H1 (cell line): ENCODE measurements around the gene XAGE3. TPM values are rescaled to one million over a fixed set of nuclear protein-coding genes. Genes with fewer than 3 reads are reported as not detected.
"Not testable (repeated sequence)": the region's sequence is repeated elsewhere in the genome, so short reads cannot be mapped to it uniquely, and the experiment has no call there.

Experiments used
- CTCF ChIA-PET: fragments of 300-600 bp; sonication (Branson Sonifier 250); formaldehyde crosslinking; loops from one replicate; lab custom pipeline; 2021; ENCODE audit not compliant: partially characterized antibody; lab: Charles Lee
- POLR2A ChIA-PET: fragments of 300-600 bp; sonication (Branson Sonifier 250); formaldehyde crosslinking; loops from one replicate; lab custom pipeline; 2021; ENCODE audit warnings: inconsistent platforms; ENCODE audit not compliant: partially characterized antibody; lab: Charles Lee
- DNase-seq, 2 experiments: peaks; one replicate each; pipeline versions ENCODE4 v3.0.0 to v3.0.0-alpha.2; 2010 to 2022; ENCODE audit warnings: low spot score in 2 of 2, low read depth in 1 of 2, mixed read lengths in 1 of 2
- FAIRE-seq: peaks from 2 replicates; lab custom pipeline; 2011; peaks lifted over from hg19 to GRCh38; lab: Jason Lieb, UNC
- H2AFZ ChIP-seq: 2 replicates; pipeline ENCODE4 v1.8.1; 2012; ENCODE audit warnings: low read length, inconsistent platforms
- H2AK5ac ChIP-seq: 2 replicates; pipeline ENCODE4 v1.6.1; 2013; ENCODE audit warnings: low read depth, low read length
- H2BK120ac ChIP-seq: replicated peaks from 2 replicates; pipeline ENCODE3; 2013; ENCODE audit warnings: low read depth, low read length, inconsistent platforms
- H2BK12ac ChIP-seq: 2 replicates; pipeline ENCODE4 v1.6.1; 2013; ENCODE audit warnings: low read depth, low read length
- H2BK15ac ChIP-seq: 2 replicates; pipeline ENCODE4 v1.6.1; 2013; ENCODE audit warnings: low read length
- H2BK20ac ChIP-seq: 2 replicates; pipeline ENCODE4 v1.6.1; 2013; ENCODE audit warnings: low read length
- H2BK5ac ChIP-seq: 2 replicates; pipeline ENCODE4 v1.6.1; 2013; ENCODE audit warnings: low read depth, low read length
- H3K14ac ChIP-seq: 2 replicates; pipeline ENCODE4 v1.6.1; 2013; ENCODE audit warnings: inconsistent platforms; ENCODE audit not compliant: insufficient read length
- H3K18ac ChIP-seq: 2 replicates; pipeline ENCODE4 v1.6.1; 2013; ENCODE audit warnings: low read length; ENCODE audit errors: extremely low read depth
- H3K23ac ChIP-seq: 2 replicates; pipeline ENCODE4 v1.6.1; 2013; ENCODE audit warnings: inconsistent platforms; ENCODE audit not compliant: insufficient read length
- H3K23me2 ChIP-seq: 2 replicates; pipeline ENCODE4 v1.6.1; 2013; ENCODE audit warnings: low read depth, low read length
- H3K27ac ChIP-seq: 2 replicates; pipeline ENCODE4 v1.6.1; 2011; ENCODE audit warnings: low read depth, low read length, inconsistent platforms
- H3K27me3 ChIP-seq, 4 experiments: replicated peaks in 1 of 4; 1 replicate in 1 of 4; 2 replicates in 3 of 4; pipeline versions ENCODE4 v1.6.1 to v1.8.1; 2011 to 2013; ENCODE audit warnings: low read length in 3 of 4, mild to moderate bottlenecking in 3 of 4, inconsistent platforms in 2 of 4, mixed read lengths in 2 of 4, moderate library complexity in 1 of 4; ENCODE audit not compliant: control insufficient read depth in 3 of 4, insufficient read depth in 3 of 4; ENCODE audit errors: extremely low read depth in 1 of 4
- H3K36me3 ChIP-seq, 4 experiments: 2 replicates each; pipeline versions ENCODE4 v1.6.1 to v1.8.1; 2011 to 2013; ENCODE audit warnings: mild to moderate bottlenecking in 4 of 4, low read length in 3 of 4, moderate library complexity in 2 of 4, control low read depth in 1 of 4, inconsistent platforms in 1 of 4; ENCODE audit not compliant: insufficient read depth in 4 of 4, control insufficient read depth in 2 of 4
- H3K4ac ChIP-seq: replicated peaks from 2 replicates; pipeline ENCODE3; 2013; ENCODE audit warnings: low read length, low read depth, mixed read lengths, inconsistent platforms; ENCODE audit not compliant: insufficient read length
- H3K4me1 ChIP-seq, 4 experiments: replicated peaks in 1 of 4; 1 replicate in 1 of 4; 2 replicates in 3 of 4; pipeline versions ENCODE4 v1.6.1 to v1.8.1; 2011 to 2013; ENCODE audit warnings: low read length in 3 of 4, inconsistent platforms in 2 of 4, mixed read lengths in 1 of 4; ENCODE audit not compliant: insufficient read depth in 4 of 4, control insufficient read depth in 3 of 4
- H3K4me2 ChIP-seq, 2 experiments: 2 replicates each; pipeline versions ENCODE4 v1.6.1 to v1.8.1; 2011 to 2013; ENCODE audit warnings: low read depth in 2 of 2, low read length in 2 of 2, control low read depth in 1 of 2, inconsistent platforms in 1 of 2, mild to moderate bottlenecking in 1 of 2; ENCODE audit not compliant: insufficient read depth in 1 of 2
- H3K4me3 ChIP-seq, 4 experiments: fragments of 200-600, 300-600 bp in 1 of 4; sonication (generic), shearing (Covaris generic), sonication (Bioruptor Twin) in 1 of 4; 2 replicates each; pipeline versions ENCODE4 v1.5.1 to v1.8.1; 2011 to 2016; ENCODE audit warnings: low read length in 4 of 4, low read depth in 3 of 4, control low read depth in 2 of 4, inconsistent platforms in 2 of 4, mild to moderate bottlenecking in 2 of 4, mixed read lengths in 1 of 4, moderate library complexity in 1 of 4; ENCODE audit not compliant: insufficient read depth in 2 of 4; ENCODE audit errors: extremely low read depth in 1 of 4
- H3K56ac ChIP-seq: replicated peaks from 2 replicates; pipeline ENCODE3; 2013; ENCODE audit warnings: low read depth, mild to moderate bottlenecking, mixed read lengths, low read length, inconsistent platforms; ENCODE audit not compliant: insufficient read length
- H3K79me1 ChIP-seq: 2 replicates; pipeline ENCODE4 v1.6.1; 2013; ENCODE audit warnings: low read depth, low read length, control low read depth
- H3K79me2 ChIP-seq, 2 experiments: 2 replicates each; pipeline versions ENCODE4 v1.6.1 to v1.8.1; 2012 to 2013; ENCODE audit warnings: low read length in 2 of 2, mild to moderate bottlenecking in 2 of 2, inconsistent platforms in 1 of 2; ENCODE audit not compliant: insufficient read depth in 2 of 2, control insufficient read depth in 1 of 2
- H3K9ac ChIP-seq, 4 experiments: replicated peaks in 1 of 4; 1 replicate in 1 of 4; 2 replicates in 3 of 4; pipeline versions ENCODE4 v1.6.1 to v1.8.1; 2011 to 2013; ENCODE audit warnings: low read depth in 3 of 4, low read length in 3 of 4, control low read depth in 2 of 4, mild to moderate bottlenecking in 2 of 4, moderate library complexity in 2 of 4, inconsistent platforms in 1 of 4; ENCODE audit errors: extremely low read depth in 1 of 4
- H3K9me3 ChIP-seq, 2 experiments: 2 replicates each; pipeline versions ENCODE4 v1.6.1 to v1.8.1; 2012 to 2013; ENCODE audit warnings: mild to moderate bottlenecking in 2 of 2, moderate library complexity in 2 of 2, control low read depth in 1 of 2, inconsistent platforms in 1 of 2, low read depth in 1 of 2, low read length in 1 of 2, mixed read lengths in 1 of 2; ENCODE audit not compliant: insufficient read depth in 2 of 2
- H4K20me1 ChIP-seq, 2 experiments: replicated peaks in 1 of 2; 2 replicates each; pipeline versions ENCODE3 to v1.8.1; 2011 to 2013; ENCODE audit warnings: inconsistent platforms in 2 of 2, low read length in 2 of 2, mild to moderate bottlenecking in 1 of 2; ENCODE audit not compliant: insufficient read depth in 2 of 2, control insufficient read depth in 1 of 2
- H4K5ac ChIP-seq: 2 replicates; pipeline ENCODE4 v1.6.1; 2013; ENCODE audit warnings: low read length, low read depth, mixed read lengths, inconsistent platforms; ENCODE audit not compliant: insufficient read length
- H4K8ac ChIP-seq: 2 replicates; pipeline ENCODE4 v1.8.0; 2013; ENCODE audit warnings: mild to moderate bottlenecking, moderate library complexity, low read length, inconsistent platforms; ENCODE audit not compliant: insufficient read depth; ENCODE audit errors: extremely low read depth
- H4K91ac ChIP-seq: replicated peaks from 2 replicates; pipeline ENCODE3; 2013; ENCODE audit warnings: low read length, mixed read lengths, inconsistent platforms; ENCODE audit not compliant: insufficient read length
- WGBS, 2 experiments: shearing (Covaris generic) in 1 of 2; methylation state at CpG; one replicate each; pipeline versions ENCODE4 v1.1.6 to v1.1.7; 2013 to 2015; ENCODE audit warnings: low lambda C conversion rate in 2 of 2, mixed read lengths in 2 of 2, inconsistent platforms in 1 of 2, low coverage in 1 of 2, missing lambda C conversion rate in 1 of 2; ENCODE audit not compliant: insufficient replicate concordance in 2 of 2, insufficient coverage in 1 of 2, insufficient read length in 1 of 2; ENCODE audit errors: extremely low coverage in 1 of 2, missing lambda C conversion rate in 1 of 2; 5-methylcytosine and 5-hydroxymethylcytosine counted together
- polyA plus RNA-seq, 7 experiments: library from polyadenylated mRNA; depleted of rRNA in 3 of 7; stranded (reverse) in 5 of 7; unstranded in 2 of 7; fragments of >200 nt in 5 of 7; fragments of 200-250 nt in 2 of 7; gene quantifications; 1 replicate in 5 of 7; 2 replicates in 1 of 7; 4 replicates in 1 of 7; pipeline versions ENCODE4 v1.2.1 to v1.2.3, GENCODE V29; 2011 to 2013; ENCODE audit warnings: missing spikeins in 2 of 7, mixed read lengths in 2 of 7
- total RNA-seq: library from RNA; stranded (reverse); fragmentation: NEBNext Ultra II Directional; extraction: Animal tissue kit (Norgen Biotek cat#: 25700); gene quantifications from 2 replicates; pipeline ENCODE4 v1.2.1, GENCODE V29; 2021

Gene XAGE3
- total and polyA plus RNA-seq, 2 of the 8 experiments (the other 6 are each of a cell fraction or from before 2014, with no cell fraction given) = not detected

DNA sequence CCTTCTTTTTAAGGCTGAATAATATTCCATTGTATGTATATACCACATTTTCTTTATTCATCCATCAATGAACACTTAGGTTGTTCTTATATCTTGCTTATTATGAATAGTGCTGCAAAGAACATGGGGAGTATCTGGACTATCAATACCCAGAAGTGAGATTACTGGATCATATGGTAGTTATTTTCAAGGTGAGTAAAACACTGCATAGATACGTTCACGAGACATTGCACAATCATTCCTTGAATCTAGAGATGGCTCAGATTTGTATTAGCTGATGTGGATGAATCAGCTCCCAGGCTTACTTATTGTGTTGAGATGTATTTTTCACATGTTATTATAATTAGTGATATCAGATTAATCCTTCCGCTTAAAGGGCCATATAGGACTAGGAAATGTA lies 46.8 kb upstream of the XAGE3 start:
- H2BK5ac ChIP-seq, H3K23me2 ChIP-seq, H3K4ac ChIP-seq, H2BK15ac ChIP-seq, H4K8ac ChIP-seq, H3K23ac ChIP-seq, H4K91ac ChIP-seq, POLR2A ChIA-PET, H3K56ac ChIP-seq, H3K14ac ChIP-seq, H3K27me3 ChIP-seq, H4K5ac ChIP-seq, H2AK5ac ChIP-seq, H3K36me3 ChIP-seq, H2BK12ac ChIP-seq, H3K18ac ChIP-seq, H3K4me2 ChIP-seq, H3K79me2 ChIP-seq, H2BK20ac ChIP-seq, CTCF ChIA-PET, FAIRE-seq, H2BK120ac ChIP-seq, DNase-seq, H3K79me1 ChIP-seq, H4K20me1 ChIP-seq, H3K4me3 ChIP-seq, H3K4me1 ChIP-seq, H2AFZ ChIP-seq, H3K9ac ChIP-seq, H3K27ac ChIP-seq, H3K9me3 ChIP-seq: not testable (repeated sequence)
- WGBS, 2 experiments = no CpG with 5 or more reads among the region's 3 CpGs

DNA sequence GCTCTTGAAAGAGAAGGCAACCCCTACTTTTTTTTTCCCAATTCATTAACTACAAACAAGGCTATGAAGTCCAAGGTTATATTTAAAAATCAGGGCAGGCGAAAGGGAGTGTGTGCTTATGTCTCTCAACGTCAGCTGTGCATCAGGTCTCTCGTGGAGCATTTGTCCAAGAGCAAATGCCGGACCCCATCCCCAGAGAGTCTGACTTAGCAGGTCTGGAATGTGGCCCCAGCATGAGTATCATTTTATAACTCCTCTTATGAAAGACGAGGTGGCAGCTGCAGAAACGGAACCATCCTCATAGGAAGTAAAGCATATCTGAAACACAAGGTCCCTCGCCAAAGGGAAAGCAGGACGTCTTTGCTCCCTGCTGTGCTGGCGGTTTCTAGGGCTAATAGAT lies 45.8 kb upstream of the XAGE3 start:
- no CpG with 5 or more reads among the region's 9 CpGs for WGBS, 2 experiments
- not testable (repeated sequence) for H2BK12ac ChIP-seq

More for the DNA sequence above, 45.8 kb upstream of the XAGE3 start:
- H3K9ac ChIP-seq, H3K56ac ChIP-seq, H3K79me2 ChIP-seq, H4K8ac ChIP-seq, H3K4me2 ChIP-seq, H3K4me1 ChIP-seq, H3K14ac ChIP-seq, H2BK120ac ChIP-seq, CTCF ChIA-PET, H3K23me2 ChIP-seq, H3K27ac ChIP-seq, H4K5ac ChIP-seq, H3K9me3 ChIP-seq, H3K27me3 ChIP-seq, H2BK15ac ChIP-seq, H2BK5ac ChIP-seq, H3K4me3 ChIP-seq, H3K4ac ChIP-seq, H4K91ac ChIP-seq, H2AK5ac ChIP-seq, POLR2A ChIA-PET, DNase-seq, H2AFZ ChIP-seq, H3K79me1 ChIP-seq, H2BK20ac ChIP-seq, H3K36me3 ChIP-seq, H3K18ac ChIP-seq, H4K20me1 ChIP-seq, H3K23ac ChIP-seq: not testable (repeated sequence)
- peak; percentile 36 for FAIRE-seq
